ENCODE data around the gene POLH. TPM values are rescaled to one million over a fixed set of nuclear protein-coding genes. Genes with fewer than 3 reads are reported as not detected.

The POLH gene
- total and polyA plus RNA-seq, 12 donors = 1.5 to 25.0 (median 13.3) TPM

DNA sequence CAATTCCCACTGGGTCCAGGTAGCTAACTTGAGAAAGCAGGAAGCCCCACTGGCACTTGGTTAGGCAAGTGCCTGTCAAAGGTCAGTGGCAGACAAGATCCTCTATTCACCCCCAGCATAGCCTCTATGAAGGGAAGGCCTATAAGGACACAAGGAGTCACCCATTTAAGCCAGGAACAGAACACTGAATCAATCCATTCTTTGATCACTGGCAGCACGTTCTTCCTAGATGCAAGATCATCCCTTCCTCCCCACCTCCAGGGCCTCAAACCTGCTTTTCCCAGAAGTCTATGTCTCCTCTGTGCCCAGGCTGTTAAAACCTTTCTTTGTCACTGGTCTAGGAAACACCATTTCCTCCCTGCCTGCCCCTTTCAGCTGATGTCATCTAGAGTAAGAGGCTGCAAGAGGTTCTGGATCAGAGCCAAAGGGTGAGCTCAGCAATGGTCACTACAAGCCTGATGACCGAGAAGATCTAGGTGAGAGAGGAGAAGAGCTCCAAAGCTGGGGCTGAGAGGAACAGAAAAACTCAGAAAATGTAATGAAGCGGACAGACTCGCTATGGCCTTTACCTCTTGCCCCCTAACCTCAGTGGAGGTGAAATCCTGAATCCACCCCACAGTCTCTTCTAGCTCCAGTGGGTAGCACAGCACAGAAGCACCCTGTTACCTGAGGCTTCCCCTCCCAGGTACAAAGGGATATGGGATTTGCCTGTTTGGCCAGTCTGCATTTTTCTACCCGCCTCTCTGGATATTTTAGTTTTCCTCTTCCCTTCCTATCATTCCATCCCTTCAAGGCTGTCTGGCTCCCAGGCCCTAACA, 51.2 kb downstream of the POLH start:
- H3K9me3 ChIP-seq (replicated peaks in 1 of 3) = no peaks in the 10 kb centered on the region
- 48 to 56% (median 55%) methylated on average over 5 of the region's 5 CpGs for WGBS, 4 donors
- peak overlapping the region; percentile 30 to 95 (median 90) for H3K27ac ChIP-seq

GRCh38 chr6:43628393-43629103, 52.6 kb downstream of the POLH start:
- H3K4me1 ChIP-seq (replicated peaks in 1 of 2) = peaks cover 9 to 22% of the 10 kb centered on the region in 2 donors
- intact Hi-C loops (cut with DNase I) = no loop called here
- TF ChIP-seq CTCF (IDR thresholded peaks at IDR 0.05) (no peak), POLR2A (IDR thresholded peaks at IDR 0.05) (peak in 1 of 2 donors; percentile 7)
- no peaks in the 10 kb centered on the region for H3K27me3 ChIP-seq
- H3K27ac ChIP-seq = peak overlapping the region; percentile 76 to 95 (median 90)
- peak; percentile 51 to 83 (median 63) for DNase-seq
- H3K9me3 ChIP-seq (replicated peaks in 1 of 3) = no peaks in the 10 kb centered on the region
- 1 to 2% (median 2%) methylated on average over 20 to 25 of the region's 25 CpGs for WGBS, 4 donors
- H3K4me3 ChIP-seq = peak overlapping the region; percentile 36 to 97 (median 90)
- H3K36me3 ChIP-seq (replicated peaks in 1 of 2) = peaks cover 0 to 27% of the 10 kb centered on the region in 2 donors

More for the DNA sequence above, 51.2 kb downstream of the POLH start:
- no peaks in the 10 kb centered on the region for H3K27me3 ChIP-seq
- peak; percentile 82 to 97 (median 94) for DNase-seq
- intact Hi-C loops (cut with DNase I) = no loop called here
- H3K36me3 ChIP-seq (replicated peaks in 1 of 2) = peaks cover 0 to 41% of the 10 kb centered on the region in 2 donors
- peaks cover 9 to 22% of the 10 kb centered on the region in 2 donors for H3K4me1 ChIP-seq (replicated peaks in 1 of 2)
- H3K4me3 ChIP-seq = no peak overlapping the region
- no peak for TF ChIP-seq CTCF (IDR thresholded peaks at IDR 0.05)
- TF ChIP-seq POLR2A (IDR thresholded peaks at IDR 0.05) = peak in 1 of 2 donors; percentile 49

- TF ChIP-seq POLR2A (IDR thresholded peaks at IDR 0.05) = peak in 1 of 2 donors; percentile 65
- no peak for TF ChIP-seq CTCF (IDR thresholded peaks at IDR 0.05)
- peaks cover 0 to 22% of the 10 kb centered on the region in 2 donors for H3K36me3 ChIP-seq (replicated peaks in 1 of 2)
- H3K27ac ChIP-seq = peak within 1 kb of the TSS; percentile 82 to 95 (median 90)
- H3K4me3 ChIP-seq = peak within 1 kb of the TSS; percentile 36 to 97 (median 90)
- WGBS, 4 donors = 0 to 1% (median 0%) methylated on average over 9 to 46 of the region's 46 CpGs
- peaks cover 9 to 22% of the 10 kb centered on the region in 2 donors for H3K4me1 ChIP-seq (replicated peaks in 1 of 2)
- H3K9me3 ChIP-seq (replicated peaks in 1 of 3) = no peaks in the 10 kb centered on the region
- no peaks in the 10 kb centered on the region for H3K27me3 ChIP-seq
- intact Hi-C loops (cut with DNase I) = no loop called here
- DNase-seq = peak; percentile 98 to 100 (median 99)
Measured at GRCh38 chr6:43629104-43629504, 53.1 kb downstream of the POLH start, which contains the start of gene GTPBP2. GTPBP2 (minus strand) TSS chr6:43629264; CDS start chr6:43629162, 102 bp downstream.
